Naive thymus-derived CD8-positive, alpha-beta T cell (primary cell): Measurements from ENCODE around the gene RALGPS1. TPM values are rescaled to one million over a fixed set of nuclear protein-coding genes. Genes with fewer than 3 reads are reported as not detected.
A peak's percentile ranks its signal among the peaks of the same experiment; 100 is the strongest.

Source experiments
- ATAC-seq, 2 donors: fragments of 150-1000 bp; cut with Tn5 transposase in 1 of 2; sonication (Bioruptor Pico), chemical (Tn5 transposase) in 1 of 2; 1 replicate in 1 of 2; 2 replicates in 1 of 2; pipeline ENCODE4 v1.10.0; 2021; ENCODE audit warnings: mild to moderate bottlenecking in 2 of 2, moderate library complexity in 2 of 2
- POLR2A ChIA-PET: fragments of 350-600 bp; sonication (Branson Sonifier 250); formaldehyde crosslinking; loops from one replicate; lab custom pipeline; 2021; ENCODE audit warnings: antibody characterized with exemption; lab: Charles Lee
- DNase-seq, 10 donors: peaks; one replicate each; pipeline versions ENCODE4 v3.0.0 to v3.0.0-alpha.2; 2020 to 2022
- H3K27ac Mint-ChIP-seq, 10 donors: one replicate each; pipeline ENCODE4 v1.8.0; 2020 to 2022; ENCODE audit warnings: mild to moderate bottlenecking in 10 of 10, mixed read lengths in 10 of 10, moderate library complexity in 4 of 10, inconsistent platforms in 1 of 10
- H3K27me3 Mint-ChIP-seq, 5 donors: one replicate each; pipeline ENCODE4 v1.8.0; 2021 to 2022; ENCODE audit warnings: mixed read lengths in 5 of 5
- H3K36me3 Mint-ChIP-seq, 3 donors: one replicate each; pipeline ENCODE4 v1.8.0; 2020 to 2022; ENCODE audit warnings: mixed read lengths in 3 of 3, mild to moderate bottlenecking in 2 of 3, inconsistent platforms in 1 of 3
- H3K4me1 Mint-ChIP-seq, 4 donors: one replicate each; pipeline ENCODE4 v1.8.0; 2021 to 2022; ENCODE audit warnings: mixed read lengths in 4 of 4
- H3K4me3 Mint-ChIP-seq, 10 donors: one replicate each; pipeline ENCODE4 v1.8.0; 2020 to 2022; ENCODE audit warnings: mild to moderate bottlenecking in 10 of 10, mixed read lengths in 10 of 10, moderate library complexity in 6 of 10, inconsistent platforms in 1 of 10
- H3K9me3 Mint-ChIP-seq, 9 donors: one replicate each; pipeline ENCODE4 v1.8.0; 2020 to 2022; ENCODE audit warnings: mixed read lengths in 9 of 9, mild to moderate bottlenecking in 3 of 9, inconsistent platforms in 1 of 9, moderate library complexity in 1 of 9
- polyA plus RNA-seq, 3 donors: library from polyadenylated mRNA; unstranded; fragments of 300-500 nt; fragmentation: Illumina TruSeq; gene quantifications; one replicate each; pipeline ENCODE4 v1.2.3, GENCODE V29; 2021
- total RNA-seq, 8 experiments: library from RNA in 2 of 8; stranded (reverse) in 2 of 8; gene quantifications; one replicate each; pipeline ENCODE4 v1.2.3 and lab custom pipeline; 2021 to 2026

The RALGPS1 gene
- total and polyA plus RNA-seq, 5 experiments from 2014 or later = 0.83 to 6.4 (median 1.8) TPM

DNA sequence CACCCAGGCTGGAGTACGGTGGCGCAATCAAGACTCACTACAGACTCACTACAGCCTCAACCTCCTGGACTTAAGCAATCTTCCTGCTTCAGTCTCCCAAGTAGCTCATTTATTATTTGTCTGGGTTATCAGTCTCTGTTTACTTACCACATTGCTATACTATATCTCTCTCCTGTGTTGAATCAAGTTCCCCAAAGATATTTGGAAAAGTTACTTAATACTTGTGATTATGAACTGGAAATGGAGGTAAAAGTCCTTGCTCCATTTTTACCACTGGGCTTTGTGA, 152.2 kb downstream of the RALGPS1 start:
- no peak for DNase-seq
- POLR2A ChIA-PET = no interaction called here
- peaks cover 5 to 19% (median 8%) of the 10 kb centered on the region in 3 donors for H3K36me3 Mint-ChIP-seq
- no peak for ATAC-seq
- H3K27me3 Mint-ChIP-seq = no peaks in the 10 kb centered on the region
- no peaks in the 10 kb centered on the region for H3K4me1 Mint-ChIP-seq
- H3K9me3 Mint-ChIP-seq = peaks cover 0 to 8% (median 1%) of the 10 kb centered on the region in 9 donors
- no peak overlapping the region for H3K27ac Mint-ChIP-seq
- no peak overlapping the region for H3K4me3 Mint-ChIP-seq

GRCh38 chr9:127067603-127068220, 153.1 kb downstream of the RALGPS1 start:
- Mint-ChIP-seq H3K27me3 (no peaks in the 10 kb centered on the region), H3K27ac (no peak overlapping the region), H3K4me1 (no peaks in the 10 kb centered on the region), H3K9me3 (peaks cover 0 to 16% (median 1%) of the 10 kb centered on the region in 9 donors), H3K36me3 (peaks cover 12 to 26% (median 13%) of the 10 kb centered on the region in 3 donors), H3K4me3 (no peak overlapping the region)
- ATAC-seq (no peak), DNase-seq (no peak)
- POLR2A ChIA-PET = no interaction called here

DNA sequence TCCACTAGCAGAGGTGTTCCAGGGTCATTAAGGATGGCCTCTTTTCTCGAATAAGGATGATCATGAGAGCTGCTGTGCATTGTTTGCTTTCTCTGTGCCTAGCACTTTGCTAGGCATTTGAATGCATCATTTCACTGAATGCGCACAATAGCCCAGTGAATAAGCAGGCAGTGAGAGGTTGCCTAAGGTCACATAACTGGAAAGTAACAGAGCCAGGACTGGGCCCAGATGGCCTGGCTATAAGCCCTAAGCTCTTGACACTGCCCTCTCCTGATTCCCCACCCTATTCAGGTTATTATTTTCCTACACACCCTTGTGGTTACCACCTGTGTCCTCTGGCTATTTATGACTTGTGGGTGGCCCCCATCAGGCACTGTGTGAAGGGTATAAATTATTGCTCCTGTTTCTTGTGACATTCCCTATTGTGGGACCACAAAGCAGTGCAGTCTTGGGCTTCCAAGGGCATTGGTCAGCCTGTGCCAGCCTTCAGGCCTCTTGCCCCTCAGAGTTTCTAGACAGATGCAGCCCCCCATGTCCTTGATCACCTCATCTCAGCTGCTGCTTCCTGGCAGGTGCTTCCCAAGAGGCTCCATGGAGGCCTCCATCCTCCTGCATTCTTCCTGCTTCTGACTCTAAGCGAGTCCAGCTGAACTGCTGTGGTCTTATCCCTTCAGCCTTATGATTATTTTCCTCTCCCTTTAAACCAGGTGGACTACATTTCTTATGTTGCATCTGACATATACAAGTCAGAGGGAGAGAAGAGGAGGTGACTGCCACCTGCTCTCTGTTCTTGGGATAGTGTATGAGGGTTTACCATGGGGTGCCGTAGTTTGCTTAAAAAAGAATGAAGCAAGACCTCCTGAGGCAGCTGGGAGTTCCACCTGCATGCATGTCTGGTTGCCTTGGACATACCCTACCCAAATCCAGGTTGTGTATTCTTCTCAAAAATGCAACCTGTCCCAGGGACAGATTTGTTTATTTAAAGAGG, 160.3 kb downstream of the RALGPS1 start:
- no peaks in the 10 kb centered on the region for H3K4me1 Mint-ChIP-seq
- peaks cover 14 to 35% (median 26%) of the 10 kb centered on the region in 3 donors for H3K36me3 Mint-ChIP-seq
- H3K9me3 Mint-ChIP-seq = peaks cover 0 to 16% (median 3%) of the 10 kb centered on the region in 9 donors
- POLR2A ChIA-PET = interaction anchor here (0.6 kb wide), 1 partner anchor 81 kb away, joined by 3 read pairs; no protein-coding TSS in a partner anchor
- no peak overlapping the region for H3K4me3 Mint-ChIP-seq
- ATAC-seq (no peak), DNase-seq (no peak)
- peaks cover 0 to 11% (median 5%) of the 10 kb centered on the region in 5 donors for H3K27me3 Mint-ChIP-seq
- H3K27ac Mint-ChIP-seq = no peak overlapping the region

GRCh38 chr9:127075624-127076372, 161.2 kb downstream of the RALGPS1 start:
- no peak for ATAC-seq
- peaks cover 14 to 29% (median 26%) of the 10 kb centered on the region in 3 donors for H3K36me3 Mint-ChIP-seq
- POLR2A ChIA-PET = no interaction called here
- no peak overlapping the region for H3K27ac Mint-ChIP-seq
- H3K4me1 Mint-ChIP-seq = no peaks in the 10 kb centered on the region
- DNase-seq = no peak
- H3K9me3 Mint-ChIP-seq = peaks cover 0 to 16% (median 3%) of the 10 kb centered on the region in 9 donors
- H3K4me3 Mint-ChIP-seq = no peak overlapping the region
- peaks cover 0 to 11% (median 5%) of the 10 kb centered on the region in 5 donors for H3K27me3 Mint-ChIP-seq

DNA sequence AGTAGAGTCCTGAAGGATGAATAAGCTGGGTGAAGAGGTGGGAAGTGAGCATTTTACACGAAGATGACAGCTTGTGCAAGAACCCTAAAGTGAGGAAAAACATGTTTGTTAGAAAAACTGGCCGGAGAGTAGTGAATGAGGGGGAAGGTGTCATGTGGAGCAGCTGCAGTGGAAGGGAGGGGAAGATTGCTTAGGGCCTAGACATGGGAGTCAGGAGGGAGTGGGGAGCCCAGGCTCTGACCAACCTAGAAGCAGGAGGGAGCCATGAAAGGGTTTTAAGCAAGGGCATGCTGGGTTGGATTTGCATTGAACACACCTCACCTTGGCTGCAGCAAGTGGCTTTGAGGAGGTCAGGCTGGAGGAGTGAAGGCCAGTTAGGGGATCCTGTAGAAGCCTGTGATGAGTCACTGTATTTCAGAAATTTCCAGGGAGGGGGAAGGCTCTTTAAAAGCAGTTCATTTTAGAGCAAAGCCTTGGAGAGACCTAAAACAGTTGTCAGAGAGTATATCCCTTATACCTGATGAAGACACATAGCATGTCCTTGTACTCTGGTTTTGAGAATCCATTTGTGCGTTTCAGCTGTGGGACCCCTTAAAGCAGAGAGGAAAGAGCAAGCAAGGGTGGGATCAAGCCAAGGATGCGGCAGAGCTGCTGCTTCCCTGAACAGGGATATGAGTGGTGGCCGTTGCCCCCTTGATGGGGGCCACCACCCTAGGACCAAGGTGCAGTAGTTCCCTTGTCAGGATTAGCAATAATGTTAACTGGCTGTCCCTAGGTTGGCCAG, 162.5 kb downstream of the RALGPS1 start:
- ATAC-seq (no peak), DNase-seq (no peak)
- Mint-ChIP-seq H3K27me3 (peaks cover 0 to 11% (median 5%) of the 10 kb centered on the region in 5 donors), H3K4me1 (no peaks in the 10 kb centered on the region), H3K27ac (peak overlapping the region in 1 of 10 donors; percentile 10), H3K36me3 (peaks cover 6 to 20% (median 15%) of the 10 kb centered on the region in 3 donors), H3K9me3 (peaks cover 0 to 8% (median 1%) of the 10 kb centered on the region in 9 donors), H3K4me3 (no peak overlapping the region)
- POLR2A ChIA-PET = no interaction called here

- H3K4me1 Mint-ChIP-seq = peaks cover 0 to 2% (median 0%) of the 10 kb centered on the region in 4 donors
- POLR2A ChIA-PET = no interaction called here
Measured at GRCh38 chr9:127077644-127077946, 163.0 kb downstream of the RALGPS1 start.

GRCh38 chr9:127078336-127078735, 163.8 kb downstream of the RALGPS1 start:
- H3K4me1 Mint-ChIP-seq = peaks cover 0 to 6% (median 0%) of the 10 kb centered on the region in 4 donors
- POLR2A ChIA-PET = no interaction called here
- no peak overlapping the region for H3K27ac Mint-ChIP-seq
- ATAC-seq (no peak), DNase-seq (no peak)
- peaks cover 2 to 15% (median 8%) of the 10 kb centered on the region in 3 donors for H3K36me3 Mint-ChIP-seq
- peaks cover 0 to 11% (median 5%) of the 10 kb centered on the region in 5 donors for H3K27me3 Mint-ChIP-seq
- H3K4me3 Mint-ChIP-seq = no peak overlapping the region
- H3K9me3 Mint-ChIP-seq = peaks cover 0 to 2% (median 0%) of the 10 kb centered on the region in 9 donors

More at GRCh38 chr9:127077644-127077946, 163.0 kb downstream of the RALGPS1 start:
- Mint-ChIP-seq H3K4me3 (peak overlapping the region in 1 of 10 donors; percentile 59), H3K36me3 (peaks cover 2 to 15% (median 13%) of the 10 kb centered on the region in 3 donors), H3K27ac (no peak overlapping the region), H3K27me3 (peaks cover 0 to 11% (median 5%) of the 10 kb centered on the region in 5 donors), H3K9me3 (peaks cover 0 to 4% (median 0%) of the 10 kb centered on the region in 9 donors)
- DNase-seq (no peak), ATAC-seq (no peak)

DNA sequence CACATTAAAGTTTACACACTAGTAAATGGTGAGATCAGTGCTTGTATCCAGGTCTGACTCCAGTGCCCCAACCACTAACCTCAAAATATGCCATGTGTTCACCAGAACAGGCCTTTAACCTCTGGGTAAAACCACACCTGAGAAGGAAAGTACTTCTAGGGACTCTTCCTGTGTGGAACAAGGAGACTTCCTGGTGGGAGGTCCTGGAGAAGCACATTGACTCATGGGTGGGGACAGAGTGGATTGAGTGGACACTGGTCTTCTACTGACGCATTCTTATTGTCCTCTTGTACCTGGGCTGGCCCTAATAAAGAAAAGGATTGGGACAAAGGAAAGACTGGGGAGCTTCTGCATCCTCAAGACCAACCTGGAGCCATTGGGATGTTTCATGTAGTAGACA, 164.4 kb downstream of the RALGPS1 start:
- DNase-seq (no peak), ATAC-seq (no peak)
- Mint-ChIP-seq H3K36me3 (peaks cover 2 to 15% (median 8%) of the 10 kb centered on the region in 3 donors), H3K27ac (peak overlapping the region in 1 of 10 donors; percentile 43), H3K4me3 (no peak overlapping the region), H3K9me3 (peaks cover 0 to 2% (median 0%) of the 10 kb centered on the region in 9 donors), H3K27me3 (peaks cover 0 to 11% (median 5%) of the 10 kb centered on the region in 5 donors), H3K4me1 (peaks cover 0 to 6% (median under 1%) of the 10 kb centered on the region in 4 donors)
- POLR2A ChIA-PET = no interaction called here

- H3K4me1 Mint-ChIP-seq = peaks cover 3 to 11% (median 5%) of the 10 kb centered on the region in 4 donors
- H3K27ac Mint-ChIP-seq = no peak overlapping the region
- POLR2A ChIA-PET = no interaction called here
- H3K36me3 Mint-ChIP-seq = peaks cover 0 to 13% (median 8%) of the 10 kb centered on the region in 3 donors
- DNase-seq = no peak
- H3K4me3 Mint-ChIP-seq = no peak overlapping the region
- peaks cover 0 to 2% (median 0%) of the 10 kb centered on the region in 9 donors for H3K9me3 Mint-ChIP-seq
- ATAC-seq = no peak
- H3K27me3 Mint-ChIP-seq = peaks cover 0 to 18% (median 9%) of the 10 kb centered on the region in 5 donors
Measured at GRCh38 chr9:127079446-127080140, 165.0 kb downstream of the RALGPS1 start.

DNA sequence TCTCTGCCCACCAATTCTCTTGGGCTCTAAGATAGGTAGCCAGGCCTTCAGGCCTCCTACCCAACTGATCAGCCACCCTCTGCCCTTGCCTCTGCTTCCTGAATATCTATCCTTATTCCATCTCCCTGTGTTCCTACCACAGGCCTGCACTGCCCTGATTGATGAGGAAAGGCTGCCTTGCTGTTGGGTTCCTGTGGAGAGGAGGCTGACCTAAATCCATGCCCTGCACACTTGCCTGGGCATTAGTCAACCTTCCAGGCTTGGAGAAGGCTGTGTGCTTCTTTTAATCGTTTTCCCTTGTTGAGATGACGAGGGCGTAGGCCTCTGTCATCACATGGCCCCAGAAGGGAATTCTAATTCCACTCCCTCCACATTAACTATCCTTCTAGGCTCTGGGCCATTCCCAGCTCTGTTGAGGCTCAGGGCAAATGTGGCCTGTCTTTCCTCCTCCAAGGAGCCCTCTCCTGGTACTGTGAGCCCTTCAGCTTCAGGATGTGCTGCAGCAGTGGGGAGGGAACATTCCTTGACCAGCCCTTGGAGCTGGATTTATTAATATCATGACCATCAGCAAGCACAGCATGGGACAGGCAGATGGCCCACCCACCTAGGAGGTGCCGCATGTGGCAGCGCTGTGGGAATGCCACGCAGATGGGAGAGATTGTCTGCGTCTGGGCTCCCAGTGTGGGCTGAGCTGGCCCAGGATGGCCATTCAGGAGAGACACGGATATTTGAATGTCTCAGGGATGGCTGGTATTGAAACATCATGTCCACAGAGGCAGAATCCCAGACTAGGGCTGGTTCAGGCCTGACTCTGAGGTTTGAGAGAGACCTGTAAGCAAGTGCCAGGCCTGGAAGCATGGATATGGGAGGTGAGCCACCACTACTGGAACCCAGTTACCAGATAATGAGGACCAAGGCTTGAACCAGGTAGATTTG, 166.9 kb downstream of the RALGPS1 start:
- H3K4me3 Mint-ChIP-seq = no peak overlapping the region
- peaks cover 0 to 13% (median 8%) of the 10 kb centered on the region in 3 donors for H3K36me3 Mint-ChIP-seq
- peaks cover 10 to 22% (median 15%) of the 10 kb centered on the region in 4 donors for H3K4me1 Mint-ChIP-seq
- peaks cover 0 to 27% (median 15%) of the 10 kb centered on the region in 5 donors for H3K27me3 Mint-ChIP-seq
- POLR2A ChIA-PET = no interaction called here
- ATAC-seq (no peak), DNase-seq (no peak)
- no peaks in the 10 kb centered on the region for H3K9me3 Mint-ChIP-seq
- no peak overlapping the region for H3K27ac Mint-ChIP-seq
